UCSD-AML1 (cell line): Measurements from ENCODE around the gene GHRL.
A peak's percentile ranks its signal among the peaks of the same experiment; 100 is the strongest.

Experiments
- DNase-seq: peaks from one replicate; lab custom pipeline; 2025; ENCODE audit not compliant: unreplicated experiment; lab: John Stamatoyannopoulos, UW

Gene GHRL

GRCh38 chr3:10248184-10248983 lies 44.4 kb downstream of the GHRL start, which contains the start of gene TATDN2:
TATDN2 (plus strand) TSS chr3:10248459; CDS start chr3:10249201, 742 bp downstream.
- DNase-seq = peak; percentile 97

- no peak for DNase-seq
Observed at GRCh38 chr3:10247679-10248183, 45.0 kb downstream of the GHRL start.

GRCh38 chr3:10245081-10245712 lies 47.5 kb downstream of the GHRL start:
- DNase-seq = no peak

- DNase-seq = no peak
Observed at GRCh38 chr3:10244009-10244408, 48.7 kb downstream of the GHRL start.

- peak; percentile 74 for DNase-seq
Observed at GRCh38 chr3:10242182-10243065, 50.3 kb downstream of the GHRL start.

GRCh38 chr3:10240799-10241198 lies 51.9 kb downstream of the GHRL start:
- DNase-seq = peak; percentile 31

GRCh38 chr3:10238345-10239183 lies 54.2 kb downstream of the GHRL start:
- peak; percentile 64 for DNase-seq
